ENCODE measurements around the gene HTR4. TPM values are rescaled to one million over a fixed set of nuclear protein-coding genes. Genes with fewer than 3 reads are reported as not detected.

Gene HTR4
- total RNA-seq, 1 experiment from 2014 or later: not detected

GRCh38 chr5:148497757-148498156 lies 156.6 kb downstream of the HTR4 start:
- intact Hi-C loops (cut with micrococcal nuclease; ENCODE audit: unreplicated experiment): no loop called here
- no TSS peak for BruUV-seq (replicated peaks)

DNA sequence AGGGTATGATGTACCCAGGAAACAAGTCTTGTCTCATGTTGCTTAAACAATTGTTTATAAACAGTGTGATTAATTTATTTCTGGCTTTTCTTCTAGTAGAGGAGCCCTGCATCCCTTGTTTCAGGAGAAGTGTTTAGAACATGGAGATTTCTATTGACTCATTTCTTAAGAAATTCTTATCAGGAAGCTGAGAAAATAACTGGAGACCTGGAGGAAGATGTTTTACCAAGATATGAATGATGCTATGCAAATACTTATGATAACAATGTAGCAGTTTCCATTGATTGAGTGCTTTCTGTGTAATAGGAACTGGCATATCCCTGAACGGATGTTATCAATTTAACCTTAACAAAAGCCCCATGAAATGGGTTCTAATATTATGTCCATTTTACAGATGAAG lies 162.0 kb downstream of the HTR4 start:
- H3K27me3 ChIP-seq (replicated peaks; ENCODE audit: insufficient read depth, low read depth, low read length, poor library complexity): peaks cover 98% of the 10 kb centered on the region
- no peaks in the 10 kb centered on the region for H3K36me3 ChIP-seq (ENCODE audit: insufficient read depth, low read length, poor library complexity, severe bottlenecking)
- no peak for TF ChIP-seq EZH2 (IDR thresholded peaks at IDR 0.05; ENCODE audit: borderline replicate concordance, low read depth, low read length, poor library complexity, severe bottlenecking)
- TF ChIP-seq, protein P1, sequence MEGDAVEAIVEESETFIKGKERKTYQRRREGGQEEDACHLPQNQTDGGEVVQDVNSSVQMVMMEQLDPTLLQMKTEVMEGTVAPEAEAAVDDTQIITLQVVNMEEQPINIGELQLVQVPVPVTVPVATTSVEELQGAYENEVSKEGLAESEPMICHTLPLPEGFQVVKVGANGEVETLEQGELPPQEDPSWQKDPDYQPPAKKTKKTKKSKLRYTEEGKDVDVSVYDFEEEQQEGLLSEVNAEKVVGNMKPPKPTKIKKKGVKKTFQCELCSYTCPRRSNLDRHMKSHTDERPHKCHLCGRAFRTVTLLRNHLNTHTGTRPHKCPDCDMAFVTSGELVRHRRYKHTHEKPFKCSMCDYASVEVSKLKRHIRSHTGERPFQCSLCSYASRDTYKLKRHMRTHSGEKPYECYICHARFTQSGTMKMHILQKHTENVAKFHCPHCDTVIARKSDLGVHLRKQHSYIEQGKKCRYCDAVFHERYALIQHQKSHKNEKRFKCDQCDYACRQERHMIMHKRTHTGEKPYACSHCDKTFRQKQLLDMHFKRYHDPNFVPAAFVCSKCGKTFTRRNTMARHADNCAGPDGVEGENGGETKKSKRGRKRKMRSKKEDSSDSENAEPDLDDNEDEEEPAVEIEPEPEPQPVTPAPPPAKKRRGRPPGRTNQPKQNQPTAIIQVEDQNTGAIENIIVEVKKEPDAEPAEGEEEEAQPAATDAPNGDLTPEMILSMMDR (conservative IDR thresholded peaks at IDR 0.05; ENCODE audit: low read depth, low read length): no peak
- intact Hi-C loops (cut with micrococcal nuclease; ENCODE audit: unreplicated experiment): no loop called here
- H3K9me3 ChIP-seq (ENCODE audit: low read depth, low read length, poor library complexity, severe bottlenecking): no peaks in the 10 kb centered on the region
- BruUV-seq (replicated peaks): no TSS peak
- ChIA-PET CTCF (no interaction called here), POLR2A (ENCODE audit: low non-redundant PET) (no interaction called here)
- no peaks in the 10 kb centered on the region for H3K4me1 ChIP-seq (ENCODE audit: insufficient read depth, low read length, poor library complexity, severe bottlenecking)
- DNase-seq (ENCODE audit: low spot score): no peak
- H3K4me3 ChIP-seq (ENCODE audit: low read depth, low read length, poor library complexity, severe bottlenecking): no peak overlapping the region
- no peak overlapping the region for H3K27ac ChIP-seq (ENCODE audit: low read depth, low read length, poor library complexity, severe bottlenecking)

More at GRCh38 chr5:148497757-148498156, 156.6 kb downstream of the HTR4 start:
- no peak overlapping the region for H3K4me3 ChIP-seq (ENCODE audit: low read depth, low read length, poor library complexity, severe bottlenecking)
- TF ChIP-seq EZH2 (IDR thresholded peaks at IDR 0.05; ENCODE audit: borderline replicate concordance, low read depth, low read length, poor library complexity, severe bottlenecking): no peak
- TF ChIP-seq, protein P1 (conservative IDR thresholded peaks at IDR 0.05; ENCODE audit: low read depth, low read length): no peak
- CTCF ChIA-PET: no interaction called here
- no peaks in the 10 kb centered on the region for H3K36me3 ChIP-seq (ENCODE audit: insufficient read depth, low read length, poor library complexity, severe bottlenecking)
- H3K27me3 ChIP-seq (replicated peaks; ENCODE audit: insufficient read depth, low read depth, low read length, poor library complexity): peaks cover 76% of the 10 kb centered on the region
- H3K4me1 ChIP-seq (ENCODE audit: insufficient read depth, low read length, poor library complexity, severe bottlenecking): no peaks in the 10 kb centered on the region
- H3K27ac ChIP-seq (ENCODE audit: low read depth, low read length, poor library complexity, severe bottlenecking): no peak overlapping the region
- no peaks in the 10 kb centered on the region for H3K9me3 ChIP-seq (ENCODE audit: low read depth, low read length, poor library complexity, severe bottlenecking)
- DNase-seq (ENCODE audit: low spot score): no peak
- POLR2A ChIA-PET (ENCODE audit: low non-redundant PET): interaction anchor here (0.6 kb wide), 1 partner anchor 718 kb away, joined by 5 read pairs; no protein-coding TSS in a partner anchor

- Histone ChIP-seq H3K36me3 (ENCODE audit: insufficient read depth, low read length, poor library complexity, severe bottlenecking) (no peaks in the 10 kb centered on the region), H3K9me3 (ENCODE audit: low read depth, low read length, poor library complexity, severe bottlenecking) (no peaks in the 10 kb centered on the region), H3K27ac (ENCODE audit: low read depth, low read length, poor library complexity, severe bottlenecking) (no peak overlapping the region), H3K4me3 (ENCODE audit: low read depth, low read length, poor library complexity, severe bottlenecking) (no peak overlapping the region), H3K27me3 (replicated peaks; ENCODE audit: insufficient read depth, low read depth, low read length, poor library complexity) (peaks cover 98% of the 10 kb centered on the region), H3K4me1 (ENCODE audit: insufficient read depth, low read length, poor library complexity, severe bottlenecking) (no peaks in the 10 kb centered on the region)
- ChIA-PET CTCF (no interaction called here), POLR2A (ENCODE audit: low non-redundant PET) (no interaction called here)
- no peak for DNase-seq (ENCODE audit: low spot score)
- BruUV-seq (replicated peaks): no TSS peak
- TF ChIP-seq, protein P1 (conservative IDR thresholded peaks at IDR 0.05; ENCODE audit: low read depth, low read length): no peak
- no peak for TF ChIP-seq EZH2 (IDR thresholded peaks at IDR 0.05; ENCODE audit: borderline replicate concordance, low read depth, low read length, poor library complexity, severe bottlenecking)
- intact Hi-C loops (cut with micrococcal nuclease; ENCODE audit: unreplicated experiment): no loop called here
These were observed 162.5 kb downstream of the HTR4 start for GRCh38 chr5:148491793-148492184.
